K562 (cell line): Measurements from ENCODE around the gene LIF. TPM values are rescaled to one million over a fixed set of nuclear protein-coding genes. Genes with fewer than 3 reads are reported as not detected.
A peak's percentile ranks its signal among the peaks of the same experiment; 100 is the strongest.

Experiments
- ATAC-seq: fragments of 200-7000 bp; cut with Tn5 transposase; 3 replicates; pipeline ENCODE4 v1.9.1; 2020; ENCODE audit warnings: moderate library complexity
- BruUV-seq: library from RNA; stranded (reverse); fragments of 400-500 nt; replicated peaks from 2 replicates; lab custom pipeline; 2021; lab: Mats Ljungman, UMichigan
- CTCF ChIA-PET: fragments of 300-600 bp; formaldehyde crosslinking; extraction: SDS; loops from one replicate; lab custom pipeline; 2021; ENCODE audit warnings: low intra/inter-chr PET ratio; lab: Yijun Ruan, JAX
- POLR2A ChIA-PET: fragments of 300-600, 350-650 bp; sonication (Branson Sonifier 250); formaldehyde crosslinking; extraction: SDS; loops from one replicate; lab custom pipeline; 2021; ENCODE audit warnings: antibody characterized with exemption, inconsistent platforms; lab: Yijun Ruan, JAX
- DNase-seq, 4 experiments: peaks; one replicate each; pipeline versions ENCODE4 v3.0.0 to v3.0.0-alpha.2; 2011 to 2018; ENCODE audit warnings: low spot score in 3 of 4, mixed read lengths in 3 of 4; ENCODE audit errors: extremely low read depth in 1 of 4
- FAIRE-seq: peaks from 2 replicates; lab custom pipeline; 2011; peaks lifted over from hg19 to GRCh38; lab: Jason Lieb, UNC
- H2AFZ ChIP-seq: 2 replicates; pipeline ENCODE4 v1.6.0; 2011; ENCODE audit warnings: low read depth, low read length, control low read depth, inconsistent platforms
- H3K27ac ChIP-seq: fragments of 200-600 bp; 3 replicates; pipeline ENCODE4 v1.8.0; 2011; ENCODE audit warnings: low read depth, mild to moderate bottlenecking, control low read depth, inconsistent platforms, low read length, moderate library complexity, mixed read lengths; ENCODE audit errors: extremely low read depth
- H3K27me3 ChIP-seq, 2 experiments: fragments of 300-600 bp in 1 of 2; 2 replicates in 1 of 2; 3 replicates in 1 of 2; pipeline versions ENCODE4 v1.6.0 to v1.8.0; 2011; ENCODE audit warnings: inconsistent platforms in 2 of 2, low read length in 2 of 2, mild to moderate bottlenecking in 1 of 2, mixed read lengths in 1 of 2, moderate library complexity in 1 of 2; ENCODE audit not compliant: control insufficient read depth in 2 of 2, insufficient read depth in 2 of 2
- H3K36me3 ChIP-seq: fragments of 300-600 bp; 3 replicates; pipeline ENCODE4 v1.8.0; 2011; ENCODE audit warnings: mild to moderate bottlenecking, low read length, inconsistent platforms; ENCODE audit not compliant: control insufficient read depth, insufficient read depth
- H3K4me1 ChIP-seq, 2 experiments: fragments of 200-600 bp in 1 of 2; replicated peaks in 1 of 2; 2 replicates in 1 of 2; 3 replicates in 1 of 2; pipeline versions ENCODE4 v1.5.1 to v1.8.0; 2011; ENCODE audit warnings: inconsistent platforms in 2 of 2, low read length in 2 of 2, mild to moderate bottlenecking in 1 of 2, mixed read lengths in 1 of 2, moderate library complexity in 1 of 2; ENCODE audit not compliant: control insufficient read depth in 2 of 2, insufficient read depth in 2 of 2
- H3K4me2 ChIP-seq: 2 replicates; pipeline ENCODE4 v1.6.1; 2011; ENCODE audit warnings: low read length, control low read depth, inconsistent platforms, mixed read lengths; ENCODE audit not compliant: insufficient read depth
- H3K4me3 ChIP-seq: fragments of 200-600 bp; sonication (generic), shearing (Covaris generic); 2 replicates; pipeline ENCODE4 v1.5.1; 2016; ENCODE audit warnings: control low read depth, inconsistent platforms
- H3K79me2 ChIP-seq: fragments of 200-600 bp; 3 replicates; pipeline ENCODE4 v1.8.0; 2011; ENCODE audit warnings: low read length, inconsistent platforms; ENCODE audit not compliant: control insufficient read depth, insufficient read depth
- H3K9ac ChIP-seq, 2 experiments: 2 replicates each; pipeline versions ENCODE4 v1.6.0 to v1.6.1; 2011; ENCODE audit warnings: low read depth in 2 of 2, low read length in 2 of 2, control low read depth in 1 of 2, inconsistent platforms in 1 of 2, mild to moderate bottlenecking in 1 of 2, mixed read lengths in 1 of 2; ENCODE audit not compliant: insufficient read depth in 1 of 2
- H3K9me1 ChIP-seq: one replicate; pipeline ENCODE4 v1.6.0; 2011; ENCODE audit warnings: inconsistent platforms, mild to moderate bottlenecking, low read length, moderate library complexity; ENCODE audit not compliant: control insufficient read depth, insufficient read depth
- H3K9me3 ChIP-seq: replicated peaks from 2 replicates; pipeline ENCODE4 v1.5.1; 2011; ENCODE audit warnings: low read depth, low read length, inconsistent platforms; ENCODE audit not compliant: control insufficient read depth, insufficient read depth
- H4K20me1 ChIP-seq: replicated peaks from 2 replicates; pipeline ENCODE4 v1.6.1; 2011; ENCODE audit warnings: low read length, inconsistent platforms, mixed read lengths; ENCODE audit not compliant: control insufficient read depth, insufficient read depth
- CREBBP ChIP-seq: IDR thresholded peaks from one replicate; pipeline ENCODE4 v1.6.1; 2012; ENCODE audit warnings: low read depth, mild to moderate bottlenecking, control low read depth, inconsistent platforms, low read length
- E2F8 ChIP-seq: fragments of 450-650 bp; IDR thresholded peaks from 2 replicates; pipeline ENCODE4 v1.7.1; 2018; ENCODE audit warnings: mild to moderate bottlenecking, low read depth; ENCODE audit not compliant: partially characterized antibody
- JUN ChIP-seq, 2 experiments: sonication (generic) in 1 of 2; formaldehyde crosslinking in 1 of 2; IDR thresholded peaks; 2 replicates each; pipeline versions ENCODE4 v1.6.1 to v1.8.0; 2012 to 2022; ENCODE audit warnings: borderline replicate concordance in 2 of 2, mild to moderate bottlenecking in 2 of 2, improper control_type of control experiment in 1 of 2, low read depth in 1 of 2, low read length in 1 of 2, missing genetic modification reagents in 1 of 2
- MCM2 ChIP-seq: fragments of 450-650 bp; IDR thresholded peaks from 2 replicates; pipeline ENCODE4 v1.6.1; 2017; ENCODE audit warnings: low read depth, mild to moderate bottlenecking
- MIER1 ChIP-seq: fragments of 450-650 bp; IDR thresholded peaks from 2 replicates; pipeline ENCODE4 v1.6.1; 2016; ENCODE audit warnings: antibody characterized with exemption, mild to moderate bottlenecking, low read depth
- RBBP5 ChIP-seq: fragments of 200-600 bp; sonication (generic); IDR thresholded peaks from 2 replicates; pipeline ENCODE4 v1.6.1; 2012; ENCODE audit warnings: borderline replicate concordance, mild to moderate bottlenecking, low read length, control low read depth, inconsistent platforms; ENCODE audit not compliant: insufficient read depth, poor library complexity, severe bottlenecking
- TOE1 ChIP-seq, 2 experiments: fragments of 450-650 bp in 1 of 2; sonication (generic) in 1 of 2; formaldehyde crosslinking in 1 of 2; IDR thresholded peaks; 2 replicates each; pipeline versions ENCODE4 v1.7.1 to v1.8.0; 2016 to 2022; ENCODE audit warnings: borderline replicate concordance in 2 of 2, mild to moderate bottlenecking in 2 of 2, antibody characterized with exemption in 1 of 2, inconsistent platforms in 1 of 2, low read depth in 1 of 2, missing genetic modification reagents in 1 of 2, moderate library complexity in 1 of 2
- ZBTB1 ChIP-seq: sonication (generic); formaldehyde crosslinking; IDR thresholded peaks from 2 replicates; pipeline ENCODE4 v1.8.1; 2023; ENCODE audit warnings: missing genetic modification reagents, low read depth, mild to moderate bottlenecking, borderline replicate concordance
- ZNF143 ChIP-seq: sonication (generic); formaldehyde crosslinking; IDR thresholded peaks from 2 replicates; pipeline ENCODE4 v1.9.0; 2022; ENCODE audit warnings: mild to moderate bottlenecking, missing genetic modification reagents
- WGBS: fragments of 100-300 bp; shearing (Covaris generic); methylation state at CpG from one replicate; pipeline ENCODE4 v1.1.6; 2016; ENCODE audit warnings: low coverage, mixed read lengths; ENCODE audit not compliant: insufficient coverage; ENCODE audit errors: missing lambda C conversion rate; 5-methylcytosine and 5-hydroxymethylcytosine counted together
- in situ Hi-C: fragments of 300-500 bp; cut with MboI; formaldehyde crosslinking; loops from 4 replicates; pipeline ENCODE4 v1.15.0; 2018; ENCODE audit warnings: inconsistent platforms, mixed read lengths
- intact Hi-C: fragments of 100-400 bp; cut with micrococcal nuclease; formaldehyde crosslinking; loops from 2 replicates; pipeline ENCODE4 v1.14.2; 2022
- polyA plus RNA-seq, 8 experiments: library from polyadenylated mRNA; depleted of rRNA in 4 of 8; stranded (reverse) in 5 of 8; unstranded in 3 of 8; fragments of >200 nt; fragmentation: Nextera tagmentation in 2 of 8; fragmentation: Illumina TruSeq in 1 of 8; extraction: Ambion mirVana in 2 of 8; extraction: Trizol in 1 of 8; gene quantifications; 2 replicates each; pipeline versions ENCODE4 v1.2.1 to v1.2.3, GENCODE V29; 2011 to 2014; ENCODE audit warnings: inconsistent platforms in 1 of 8, missing spikeins in 1 of 8
- total RNA-seq, 7 experiments: library from RNA; depleted of rRNA in 6 of 7; stranded (reverse); fragments of >200 nt in 6 of 7; fragmentation: Illumina TruSeq in 2 of 7; extraction: Trizol in 2 of 7; gene quantifications; 2 replicates each; pipeline versions ENCODE4 v1.2.1 to v1.2.3, GENCODE V29; 2011 to 2021; ENCODE audit warnings: low replicate concordance in 1 of 7

LIF gene
- total and polyA plus RNA-seq, 9 of the 15 experiments (the other 6 are each of a cell fraction or from before 2014, with no cell fraction given) = 0.05 to 0.39 (median 0.18) TPM; not detected in 3

- TF ChIP-seq MCM2 = no peak
- no peak for TF ChIP-seq RBBP5
Measured at GRCh38 chr22:30284172-30284571, 37.6 kb upstream of the LIF start (continued).

GRCh38 chr22:30283342-30283741, 36.8 kb upstream of the LIF start:
- Histone ChIP-seq H3K27me3 (no peaks in the 10 kb centered on the region; a peak in 1 of 5 replicates), H3K36me3 (no peaks in the 10 kb centered on the region), H3K4me2 (peak overlapping the region; percentile 38; the same call in 1 of the 2 replicates), H3K9me3 (no peaks in the 10 kb centered on the region), H2AFZ (no peak overlapping the region), H3K79me2 (no peaks in the 10 kb centered on the region), H3K4me3 (no peak overlapping the region), H4K20me1 (no peaks in the 10 kb centered on the region), H3K4me1 (peaks cover 7 to 54% of the 10 kb centered on the region in 2 experiments; a peak in 4 of 5 replicates), H3K27ac (no peak overlapping the region), H3K9ac (peak overlapping the region; percentile 27 to 78; a peak in 3 of 4 replicates), H3K9me1 (no peaks in the 10 kb centered on the region)
- TF ChIP-seq CREBBP (no peak), ZNF143 (CRISPR knock-in tag) (no peak), TOE1 (IDR thresholded peaks at IDR 0.05; ENCODE audit: borderline replicate concordance) (no peak), TOE1 (CRISPR knock-in tag; IDR thresholded peaks at IDR 0.05; ENCODE audit: borderline replicate concordance, low read depth) (no peak), ZBTB1 (CRISPR knock-in tag) (no peak), MIER1 (no peak), JUN (IDR thresholded peaks at IDR 0.05; ENCODE audit: borderline replicate concordance, low read depth, low read length) (no peak), JUN (CRISPR knock-in tag; IDR thresholded peaks at IDR 0.05; ENCODE audit: borderline replicate concordance) (no peak), E2F8 (no peak)
- DNase-seq = no peak
- no TSS peak for BruUV-seq
- in situ Hi-C loops = loop anchor here (5.0 to 10.0 kb wide), 3 partner anchors 94 to 321 kb away; partner anchors contain the start of gene TCN2
- ATAC-seq = no peak
- intact Hi-C loops = no loop called here
- 58% methylated on average over 3 of the region's 4 CpGs for WGBS
- ChIA-PET POLR2A (no interaction called here), CTCF (no interaction called here)
- FAIRE-seq = no peak
